Astrocyte (in vitro differentiated cells and primary cell): ENCODE results near the gene LY6G6D. TPM values are rescaled to one million over a fixed set of nuclear protein-coding genes. Genes with fewer than 3 reads are reported as not detected.

Experiments
- DNase-seq: peaks from one replicate; pipeline ENCODE4 v3.0.0-alpha.2; 2010; ENCODE audit warnings: low read depth
- FAIRE-seq: peaks from 2 replicates; lab custom pipeline; 2011; peaks lifted over from hg19 to GRCh38; lab: Jason Lieb, UNC
- H2AFZ ChIP-seq: 2 replicates; pipeline ENCODE4 v1.6.0; 2012; ENCODE audit warnings: low read depth, low read length, inconsistent platforms
- H3K27ac ChIP-seq: 2 replicates; pipeline ENCODE4 v1.5.1; 2011; ENCODE audit warnings: low read depth, low read length, inconsistent platforms
- H3K27me3 ChIP-seq: 2 replicates; pipeline ENCODE4 v1.6.0; 2011; ENCODE audit warnings: low read length, inconsistent platforms; ENCODE audit not compliant: insufficient read depth
- H3K36me3 ChIP-seq: 2 replicates; pipeline ENCODE4 v1.5.1; 2011; ENCODE audit warnings: low read length, inconsistent platforms; ENCODE audit not compliant: insufficient read depth
- H3K4me1 ChIP-seq: 2 replicates; pipeline ENCODE4 v1.5.1; 2011; ENCODE audit warnings: low read length, inconsistent platforms; ENCODE audit not compliant: insufficient read depth
- H3K4me2 ChIP-seq: 2 replicates; pipeline ENCODE4 v1.6.0; 2012; ENCODE audit warnings: low read length, inconsistent platforms
- H3K4me3 ChIP-seq: 2 replicates; pipeline ENCODE4 v1.5.1; 2011; ENCODE audit warnings: low read depth, mild to moderate bottlenecking, low read length, inconsistent platforms; ENCODE audit not compliant: insufficient read depth
- H3K79me2 ChIP-seq: 2 replicates; pipeline ENCODE4 v1.6.0; 2012; ENCODE audit warnings: mild to moderate bottlenecking, low read length, inconsistent platforms; ENCODE audit not compliant: insufficient read depth
- H3K9ac ChIP-seq: 2 replicates; pipeline ENCODE4 v1.6.0; 2012; ENCODE audit warnings: mild to moderate bottlenecking, low read length, inconsistent platforms
- H3K9me3 ChIP-seq: 2 replicates; pipeline ENCODE4 v1.5.1; 2012; ENCODE audit warnings: low read depth, mild to moderate bottlenecking, low read length, inconsistent platforms; ENCODE audit not compliant: insufficient read depth
- H4K20me1 ChIP-seq: 2 replicates; pipeline ENCODE4 v1.6.0; 2012; ENCODE audit warnings: low read length, inconsistent platforms; ENCODE audit not compliant: insufficient read depth
- H3K27ac Mint-ChIP-seq: one replicate; pipeline ENCODE4 v1.8.0; 2021; ENCODE audit warnings: mild to moderate bottlenecking, mixed read lengths; ENCODE audit not compliant: unreplicated experiment
- H3K27me3 Mint-ChIP-seq: one replicate; pipeline ENCODE4 v1.8.0; 2021; ENCODE audit warnings: low read depth, mixed read lengths; ENCODE audit not compliant: unreplicated experiment
- H3K36me3 Mint-ChIP-seq: one replicate; pipeline ENCODE4 v1.8.0; 2021; ENCODE audit warnings: low read depth, mixed read lengths; ENCODE audit not compliant: unreplicated experiment
- H3K4me1 Mint-ChIP-seq: one replicate; pipeline ENCODE4 v1.8.0; 2021; ENCODE audit warnings: low read depth, mixed read lengths; ENCODE audit not compliant: unreplicated experiment
- H3K4me3 Mint-ChIP-seq: one replicate; pipeline ENCODE4 v1.8.0; 2021; ENCODE audit warnings: mild to moderate bottlenecking, moderate library complexity, mixed read lengths; ENCODE audit not compliant: unreplicated experiment
- H3K9me3 Mint-ChIP-seq: one replicate; pipeline ENCODE4 v1.8.0; 2021; ENCODE audit warnings: mild to moderate bottlenecking, mixed read lengths; ENCODE audit not compliant: unreplicated experiment
- EZH2 ChIP-seq: IDR thresholded peaks from 2 replicates; pipeline ENCODE4 v1.6.1; 2012; ENCODE audit warnings: mild to moderate bottlenecking, low read length, inconsistent platforms; ENCODE audit not compliant: insufficient read depth
- total RNA-seq: library from RNA; stranded (reverse); gene quantifications from 2 replicates; pipeline ENCODE4 v1.2.1, GENCODE V29; 2021
- TF ChIP-seq, protein P1 (sequence below): IDR thresholded peaks from 2 replicates; pipeline ENCODE4 v1.5.1; 2011; ENCODE audit warnings: low read depth, mild to moderate bottlenecking, inconsistent platforms, low read length, moderate library complexity; ENCODE audit not compliant: insufficient read depth

Gene LY6G6D
- total RNA-seq, 1 donor from 2014 or later: not detected

DNA sequence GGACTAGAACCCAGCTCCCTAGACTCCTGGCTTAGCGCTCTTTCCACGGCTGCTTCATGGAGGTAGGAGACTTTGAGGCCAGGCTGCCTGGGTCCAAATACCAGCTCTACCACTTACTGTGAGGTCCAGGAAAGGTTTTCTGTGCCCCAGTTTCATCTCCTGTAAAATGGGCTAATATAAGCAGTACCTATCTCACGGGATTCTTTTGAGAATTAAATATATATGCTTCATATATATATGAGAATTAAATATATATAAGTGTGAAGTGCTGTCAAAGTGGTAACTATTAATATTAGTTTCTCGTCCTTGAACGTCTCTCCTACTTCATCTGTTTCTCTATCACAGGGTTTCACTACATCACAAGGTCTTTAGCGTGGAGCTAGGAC is 24.1 kb upstream of the LY6G6D start:
- no peak for TF ChIP-seq EZH2
- TF ChIP-seq, protein P1, sequence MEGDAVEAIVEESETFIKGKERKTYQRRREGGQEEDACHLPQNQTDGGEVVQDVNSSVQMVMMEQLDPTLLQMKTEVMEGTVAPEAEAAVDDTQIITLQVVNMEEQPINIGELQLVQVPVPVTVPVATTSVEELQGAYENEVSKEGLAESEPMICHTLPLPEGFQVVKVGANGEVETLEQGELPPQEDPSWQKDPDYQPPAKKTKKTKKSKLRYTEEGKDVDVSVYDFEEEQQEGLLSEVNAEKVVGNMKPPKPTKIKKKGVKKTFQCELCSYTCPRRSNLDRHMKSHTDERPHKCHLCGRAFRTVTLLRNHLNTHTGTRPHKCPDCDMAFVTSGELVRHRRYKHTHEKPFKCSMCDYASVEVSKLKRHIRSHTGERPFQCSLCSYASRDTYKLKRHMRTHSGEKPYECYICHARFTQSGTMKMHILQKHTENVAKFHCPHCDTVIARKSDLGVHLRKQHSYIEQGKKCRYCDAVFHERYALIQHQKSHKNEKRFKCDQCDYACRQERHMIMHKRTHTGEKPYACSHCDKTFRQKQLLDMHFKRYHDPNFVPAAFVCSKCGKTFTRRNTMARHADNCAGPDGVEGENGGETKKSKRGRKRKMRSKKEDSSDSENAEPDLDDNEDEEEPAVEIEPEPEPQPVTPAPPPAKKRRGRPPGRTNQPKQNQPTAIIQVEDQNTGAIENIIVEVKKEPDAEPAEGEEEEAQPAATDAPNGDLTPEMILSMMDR: no peak
- no peak for FAIRE-seq
- Histone ChIP-seq H3K4me1 (peaks cover 5% of the 10 kb centered on the region), H2AFZ (no peak overlapping the region), H3K9ac (no peak overlapping the region), H3K4me3 (no peak overlapping the region), H4K20me1 (peaks cover 3% of the 10 kb centered on the region), H3K9me3 (no peaks in the 10 kb centered on the region), H3K79me2 (no peaks in the 10 kb centered on the region), H3K36me3 (peaks cover 31% of the 10 kb centered on the region), H3K4me2 (no peak overlapping the region), H3K27ac (no peak overlapping the region), H3K27me3 (no peaks in the 10 kb centered on the region)
- Mint-ChIP-seq H3K4me1 (peaks cover 11% of the 10 kb centered on the region), H3K36me3 (peaks cover 20% of the 10 kb centered on the region), H3K27ac (no peak overlapping the region), H3K9me3 (no peaks in the 10 kb centered on the region), H3K4me3 (no peak overlapping the region), H3K27me3 (no peaks in the 10 kb centered on the region)
- no peak for DNase-seq

DNA sequence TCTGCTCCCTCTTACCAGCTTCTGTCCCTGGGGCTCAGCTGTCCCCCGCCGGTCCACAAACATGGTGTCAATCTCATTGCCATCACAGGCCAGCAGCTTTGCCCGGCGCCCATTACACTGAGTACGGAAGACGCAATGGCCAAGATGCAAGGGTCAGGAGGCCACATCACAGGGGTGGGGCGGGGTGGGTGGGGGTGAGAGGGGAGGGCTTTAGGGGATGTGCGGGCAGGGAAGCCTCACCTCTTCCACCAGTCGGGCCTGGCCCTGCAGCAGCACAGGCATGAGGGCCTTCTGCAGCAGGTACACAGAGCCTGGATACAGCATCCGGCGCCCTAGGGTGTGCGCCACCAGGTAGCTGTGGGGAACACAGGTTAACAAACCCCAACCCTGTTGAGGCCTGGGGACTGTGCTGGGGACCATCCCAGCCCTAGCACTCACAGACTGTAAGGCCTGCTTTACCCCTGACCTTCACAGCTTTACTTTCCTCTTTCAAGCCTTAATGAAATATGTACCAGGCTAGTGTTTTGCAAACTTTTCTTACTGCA is 23.5 kb upstream of the LY6G6D start:
- H3K36me3 ChIP-seq: peaks cover 33% of the 10 kb centered on the region
- TF ChIP-seq, protein P1: no peak
- TF ChIP-seq EZH2: no peak
- peaks cover 5% of the 10 kb centered on the region for H3K4me1 ChIP-seq
- H3K4me3 ChIP-seq: no peak overlapping the region
- peaks cover 11% of the 10 kb centered on the region for H3K4me1 Mint-ChIP-seq
- H3K9me3 Mint-ChIP-seq: no peaks in the 10 kb centered on the region
- H3K79me2 ChIP-seq: no peaks in the 10 kb centered on the region
- DNase-seq: no peak
- H3K27me3 Mint-ChIP-seq: no peaks in the 10 kb centered on the region
- no peak overlapping the region for H3K27ac Mint-ChIP-seq
- H3K9me3 ChIP-seq: no peaks in the 10 kb centered on the region
- peaks cover 4% of the 10 kb centered on the region for H4K20me1 ChIP-seq
- H3K36me3 Mint-ChIP-seq: peaks cover 14% of the 10 kb centered on the region
- FAIRE-seq: no peak
- H2AFZ ChIP-seq: no peak overlapping the region
- no peaks in the 10 kb centered on the region for H3K27me3 ChIP-seq
- no peak overlapping the region for H3K27ac ChIP-seq
- H3K4me3 Mint-ChIP-seq: no peak overlapping the region
- no peak overlapping the region for H3K9ac ChIP-seq
- H3K4me2 ChIP-seq: no peak overlapping the region

DNA sequence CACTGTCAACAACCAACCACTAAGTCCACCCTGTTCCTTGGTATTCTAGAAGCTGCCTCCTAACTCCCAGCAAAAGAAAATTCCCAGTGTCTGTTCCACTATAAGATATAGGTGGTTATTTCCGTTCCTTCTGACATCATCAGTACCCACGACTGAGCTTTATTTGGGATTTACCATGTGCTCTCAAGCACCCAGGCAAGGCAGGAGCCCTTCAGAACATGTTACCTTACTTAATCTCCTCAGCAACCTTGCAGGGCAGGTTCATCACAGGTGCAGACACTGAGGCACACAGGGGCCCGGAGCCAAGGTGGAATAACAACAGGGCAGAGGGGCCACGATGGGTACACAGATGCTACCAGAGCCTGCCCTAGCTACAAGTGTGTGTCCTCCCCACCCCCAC is 22.8 kb upstream of the LY6G6D start:
- Mint-ChIP-seq H3K9me3 (no peaks in the 10 kb centered on the region), H3K4me3 (no peak overlapping the region), H3K4me1 (peaks cover 11% of the 10 kb centered on the region), H3K36me3 (peaks cover 13% of the 10 kb centered on the region), H3K27me3 (no peaks in the 10 kb centered on the region), H3K27ac (no peak overlapping the region)
- H3K9me3 ChIP-seq: no peaks in the 10 kb centered on the region
- no peak overlapping the region for H3K4me2 ChIP-seq
- no peaks in the 10 kb centered on the region for H3K27me3 ChIP-seq
- no peak overlapping the region for H2AFZ ChIP-seq
- TF ChIP-seq EZH2: no peak
- TF ChIP-seq, protein P1: no peak
- H3K36me3 ChIP-seq: peaks cover 29% of the 10 kb centered on the region
- no peaks in the 10 kb centered on the region for H3K79me2 ChIP-seq
- H3K9ac ChIP-seq: no peak overlapping the region
- no peak overlapping the region for H3K27ac ChIP-seq
- no peak overlapping the region for H3K4me3 ChIP-seq
- H4K20me1 ChIP-seq: peaks cover 11% of the 10 kb centered on the region
- peaks cover 5% of the 10 kb centered on the region for H3K4me1 ChIP-seq
- DNase-seq: no peak
- no peak for FAIRE-seq
